GM23338 (cell line): ENCODE measurements around the gene ANO10. TPM values are rescaled to one million over a fixed set of nuclear protein-coding genes. Genes with fewer than 3 reads are reported as not detected.

Experiments
- ATAC-seq: fragments of 200-7000 bp; cut with Tn5 transposase; 3 replicates; pipeline ENCODE4 v1.9.1; 2020
- DNase-seq: peaks from one replicate; pipeline ENCODE4 v3.0.0-alpha.2; 2015; ENCODE audit warnings: low spot score
- H2AFZ ChIP-seq: fragments of 200-600 bp; sonication (generic); 2 replicates; pipeline ENCODE4 v1.8.0; 2016; ENCODE audit warnings: antibody characterized with exemption, mild to moderate bottlenecking, moderate library complexity
- H3F3A ChIP-seq: fragments of 200-600 bp; sonication (generic); replicated peaks from 2 replicates; pipeline ENCODE4 v1.8.0; 2017; ENCODE audit warnings: antibody characterized with exemption, mixed run types, low read depth
- H3K27ac ChIP-seq: fragments of 200-600 bp; sonication (generic); 2 replicates; pipeline ENCODE4 v1.6.1; 2016; ENCODE audit warnings: low read depth
- H3K27me3 ChIP-seq: fragments of 200-600 bp; sonication (generic); 2 replicates; pipeline ENCODE4 v1.8.0; 2016; ENCODE audit warnings: mild to moderate bottlenecking, mixed run types, moderate library complexity; ENCODE audit not compliant: insufficient read depth
- H3K36me3 ChIP-seq: fragments of 200-600 bp; sonication (generic); 2 replicates; pipeline ENCODE4 v1.8.0; 2016; ENCODE audit warnings: mild to moderate bottlenecking; ENCODE audit not compliant: insufficient read depth
- H3K4me1 ChIP-seq: fragments of 200-600 bp; sonication (generic); 2 replicates; pipeline ENCODE4 v1.8.0; 2016; ENCODE audit warnings: mild to moderate bottlenecking, moderate library complexity; ENCODE audit not compliant: insufficient read depth
- H3K4me2 ChIP-seq: fragments of 200-600 bp; sonication (generic); 2 replicates; pipeline ENCODE4 v1.7.1; 2017; ENCODE audit warnings: mixed run types
- H3K4me3 ChIP-seq: fragments of 200-600 bp; sonication (generic); 2 replicates; pipeline ENCODE4 v1.6.1; 2016; ENCODE audit warnings: mixed run types
- H3K79me2 ChIP-seq: fragments of 200-600 bp; sonication (generic); replicated peaks from 2 replicates; pipeline ENCODE4 v1.8.0; 2017; ENCODE audit warnings: mild to moderate bottlenecking; ENCODE audit not compliant: insufficient read depth
- H3K9me2 ChIP-seq: fragments of 200-600 bp; sonication (generic); 2 replicates; pipeline ENCODE4 v1.8.0; 2017; ENCODE audit not compliant: insufficient read depth
- H4K20me1 ChIP-seq: fragments of 200-600 bp; sonication (generic); replicated peaks from 2 replicates; pipeline ENCODE4 v1.8.0; 2017; ENCODE audit warnings: mild to moderate bottlenecking; ENCODE audit not compliant: insufficient read depth
- H3K27ac Mint-ChIP-seq: 2 replicates; pipeline ENCODE4 v1.8.0; 2020; ENCODE audit warnings: inconsistent platforms, mild to moderate bottlenecking, moderate library complexity, mixed read lengths
- H3K27me3 Mint-ChIP-seq: 3 replicates; pipeline ENCODE4 v1.8.0; 2022; ENCODE audit warnings: low read depth, mild to moderate bottlenecking, moderate library complexity, mixed read lengths, inconsistent platforms; ENCODE audit not compliant: insufficient read depth, poor library complexity
- H3K36me3 Mint-ChIP-seq: 3 replicates; pipeline ENCODE4 v1.8.0; 2021; ENCODE audit warnings: low read depth, mild to moderate bottlenecking, inconsistent platforms, moderate library complexity, mixed read lengths
- H3K4me1 Mint-ChIP-seq: 3 replicates; pipeline ENCODE4 v1.8.0; 2020; ENCODE audit warnings: mild to moderate bottlenecking, inconsistent platforms, mixed read lengths
- H3K4me3 Mint-ChIP-seq: 3 replicates; pipeline ENCODE4 v1.8.0; 2021; ENCODE audit warnings: moderate library complexity, mild to moderate bottlenecking, inconsistent platforms, mixed read lengths
- H3K9me3 Mint-ChIP-seq: 3 replicates; pipeline ENCODE4 v1.8.0; 2020; ENCODE audit warnings: moderate library complexity, mild to moderate bottlenecking, inconsistent platforms, mixed read lengths
- CREB1 ChIP-seq: fragments of 250-450 bp; sonication (Bioruptor Pico); IDR thresholded peaks from 2 replicates; pipeline ENCODE4 v1.5.0; 2020; ENCODE audit warnings: low read depth, mild to moderate bottlenecking, moderate library complexity
- CTCF ChIP-seq, 2 experiments: fragments of 200-600 bp in 1 of 2; sonication (generic) in 1 of 2; conservative IDR thresholded peaks; 2 replicates each; pipeline versions ENCODE4 v1.5.1 to v1.6.1; 2016 to 2017; ENCODE audit warnings: antibody characterized with exemption in 2 of 2, low read depth in 2 of 2, mild to moderate bottlenecking in 2 of 2, moderate library complexity in 1 of 2
- ETS1 ChIP-seq: IDR thresholded peaks from 2 replicates; pipeline ENCODE4 v1.6.1; 2016; ENCODE audit warnings: antibody characterized with exemption
- EZH2 ChIP-seq: fragments of 200-600 bp; sonication (generic); IDR thresholded peaks from one replicate; pipeline ENCODE4 v1.8.0; 2017; ENCODE audit warnings: antibody characterized with exemption, mild to moderate bottlenecking, low read depth; ENCODE audit not compliant: unreplicated experiment
- EZH2phosphoT487 ChIP-seq: fragments of 200-600 bp; sonication (generic); IDR thresholded peaks from one replicate; pipeline ENCODE4 v1.8.1; 2018; ENCODE audit warnings: antibody characterized with exemption; ENCODE audit not compliant: unreplicated experiment
- JUNB ChIP-seq: IDR thresholded peaks from one replicate; pipeline ENCODE4 v1.6.1; 2016; ENCODE audit warnings: antibody characterized with exemption; ENCODE audit not compliant: unreplicated experiment
- NANOG ChIP-seq: IDR thresholded peaks from 2 replicates; pipeline ENCODE4 v1.6.1; 2016; ENCODE audit warnings: antibody characterized with exemption, borderline replicate concordance
- POLR2AphosphoS5 ChIP-seq: IDR thresholded peaks from 2 replicates; pipeline ENCODE4 v1.6.1; 2016; ENCODE audit warnings: antibody characterized with exemption, low read depth
- REST ChIP-seq: IDR thresholded peaks from one replicate; pipeline ENCODE4 v1.6.1; 2018; ENCODE audit warnings: antibody characterized with exemption; ENCODE audit not compliant: unreplicated experiment
- STAT1 ChIP-seq: IDR thresholded peaks from one replicate; pipeline ENCODE4 v1.6.1; 2016; ENCODE audit warnings: antibody characterized with exemption; ENCODE audit not compliant: unreplicated experiment
- ZNF114 ChIP-seq: fragments of 250-450 bp; sonication (Bioruptor Pico); IDR thresholded peaks from 2 replicates; pipeline ENCODE4 v1.5.0; 2020; ENCODE audit warnings: mild to moderate bottlenecking, moderate library complexity
- ZNF331 ChIP-seq: fragments of 250-450 bp; sonication (Bioruptor Pico); IDR thresholded peaks from 2 replicates; pipeline ENCODE4 v1.5.0; 2020; ENCODE audit warnings: low read depth, mild to moderate bottlenecking, moderate library complexity
- ZNF462 ChIP-seq: fragments of 250-450 bp; sonication (Bioruptor Pico); IDR thresholded peaks from 2 replicates; pipeline ENCODE4 v1.5.0; 2020; ENCODE audit warnings: mild to moderate bottlenecking, moderate library complexity
- polyA plus RNA-seq: library from polyadenylated mRNA; unstranded; fragments of >200 nt; fragmentation: Nextera tagmentation; extraction: Ambion mirVana; gene quantifications from 2 replicates; pipeline ENCODE4 v1.2.1, GENCODE V29; 2016
- total RNA-seq: library from RNA; depleted of rRNA; stranded (reverse); fragments of >200 nt; shearing (Covaris generic); gene quantifications from 2 replicates; pipeline ENCODE4 v1.2.3, GENCODE V29; 2014

The ANO10 gene
- total and polyA plus RNA-seq, 2 experiments from 2014 or later = 29.2 to 48.1 TPM

GRCh38 chr3:43400781-43401730 is 220.8 kb downstream of the ANO10 start:
- no peak overlapping the region for H3K4me3 Mint-ChIP-seq
- no peaks in the 10 kb centered on the region for H3K4me1 Mint-ChIP-seq
- no peaks in the 10 kb centered on the region for H3K36me3 Mint-ChIP-seq
- Histone ChIP-seq H3K36me3 (no peaks in the 10 kb centered on the region), H4K20me1 (no peaks in the 10 kb centered on the region), H2AFZ (no peak overlapping the region), H3F3A (no peaks in the 10 kb centered on the region), H3K4me3 (no peak overlapping the region), H3K9me2 (no peaks in the 10 kb centered on the region), H3K4me2 (no peak overlapping the region), H3K27ac (no peak overlapping the region), H3K79me2 (no peaks in the 10 kb centered on the region), H3K27me3 (no peaks in the 10 kb centered on the region), H3K4me1 (no peaks in the 10 kb centered on the region)
- no peak overlapping the region for H3K27ac Mint-ChIP-seq
- DNase-seq (no peak), ATAC-seq (no peak)
- H3K9me3 Mint-ChIP-seq = no peaks in the 10 kb centered on the region
- no peak for TF ChIP-seq NANOG
- no peak for TF ChIP-seq ZNF462 (CRISPR knock-in tag)
- TF ChIP-seq CREB1 = no peak
- no peak for TF ChIP-seq ETS1
- no peak for TF ChIP-seq REST
- no peak for TF ChIP-seq ZNF114 (CRISPR knock-in tag)
- TF ChIP-seq POLR2AphosphoS5 = no peak
- no peak for TF ChIP-seq CTCF (conservative IDR thresholded peaks at IDR 0.05; ENCODE audit: low read depth in 2 of 2)
- no peak for TF ChIP-seq ZNF331 (CRISPR knock-in tag)
- TF ChIP-seq EZH2phosphoT487 = no peak
- TF ChIP-seq STAT1 = no peak
- TF ChIP-seq JUNB = no peak
- no peak for TF ChIP-seq EZH2
- no peaks in the 10 kb centered on the region for H3K27me3 Mint-ChIP-seq
